ENCODE results near the gene AFF1.

The AFF1 gene

GRCh38 chr4:86970447-86971354 is 35.9 kb downstream of the AFF1 start:
- Histone ChIP-seq H3K9me3 (ENCODE audit: control insufficient read depth, insufficient read depth, low read length) (no peaks in the 10 kb centered on the region), H3K27me3 (ENCODE audit: control insufficient read depth, insufficient read depth, low read length) (no peaks in the 10 kb centered on the region), H3K27ac (ENCODE audit: low read length) (no peak overlapping the region), H3K4me3 (ENCODE audit: low read length) (no peak overlapping the region), H3K4me1 (ENCODE audit: control insufficient read depth, insufficient read depth, low read length) (peaks cover 7% of the 10 kb centered on the region; the same call in 1 of the 2 replicates), H3K36me3 (ENCODE audit: control insufficient read depth, insufficient read depth, low read length) (no peaks in the 10 kb centered on the region)
- no peak for DNase-seq (ENCODE audit: low read depth, low spot score)
- WGBS (ENCODE audit: insufficient coverage, insufficient read length), result no CpG with 5 or more reads among the region's 8 CpGs

GRCh38 chr4:86971355-86971683 is 36.5 kb downstream of the AFF1 start:
- Histone ChIP-seq H3K27ac (ENCODE audit: low read length) (no peak overlapping the region), H3K4me3 (ENCODE audit: low read length) (no peak overlapping the region), H3K27me3 (ENCODE audit: control insufficient read depth, insufficient read depth, low read length) (no peaks in the 10 kb centered on the region), H3K9me3 (ENCODE audit: control insufficient read depth, insufficient read depth, low read length) (no peaks in the 10 kb centered on the region), H3K4me1 (ENCODE audit: control insufficient read depth, insufficient read depth, low read length) (peaks cover 7% of the 10 kb centered on the region; the same call in 1 of the 2 replicates), H3K36me3 (ENCODE audit: control insufficient read depth, insufficient read depth, low read length) (no peaks in the 10 kb centered on the region)
- DNase-seq (ENCODE audit: low read depth, low spot score), result no peak

GRCh38 chr4:86972997-86973396 is 38.2 kb downstream of the AFF1 start:
- no peaks in the 10 kb centered on the region for H3K36me3 ChIP-seq (ENCODE audit: control insufficient read depth, insufficient read depth, low read length)
- DNase-seq (ENCODE audit: low read depth, low spot score), result no peak
- H3K9me3 ChIP-seq (ENCODE audit: control insufficient read depth, insufficient read depth, low read length), result no peaks in the 10 kb centered on the region
- H3K27ac ChIP-seq (ENCODE audit: low read length), result no peak overlapping the region
- H3K4me3 ChIP-seq (ENCODE audit: low read length), result no peak overlapping the region
- H3K27me3 ChIP-seq (ENCODE audit: control insufficient read depth, insufficient read depth, low read length), result no peaks in the 10 kb centered on the region
- peaks cover 7% of the 10 kb centered on the region; the same call in 1 of the 2 replicates for H3K4me1 ChIP-seq (ENCODE audit: control insufficient read depth, insufficient read depth, low read length)
- no CpG with 5 or more reads among the region's 3 CpGs for WGBS (ENCODE audit: insufficient coverage, insufficient read length)

GRCh38 chr4:86973668-86974067 is 38.9 kb downstream of the AFF1 start:
- no peaks in the 10 kb centered on the region for H3K27me3 ChIP-seq (ENCODE audit: control insufficient read depth, insufficient read depth, low read length)
- no CpG with 5 or more reads among the region's 4 CpGs for WGBS (ENCODE audit: insufficient coverage, insufficient read length)
- H3K36me3 ChIP-seq (ENCODE audit: control insufficient read depth, insufficient read depth, low read length), result no peaks in the 10 kb centered on the region
- no peak overlapping the region for H3K27ac ChIP-seq (ENCODE audit: low read length)
- H3K4me3 ChIP-seq (ENCODE audit: low read length), result no peak overlapping the region
- DNase-seq (ENCODE audit: low read depth, low spot score), result no peak
- H3K9me3 ChIP-seq (ENCODE audit: control insufficient read depth, insufficient read depth, low read length), result no peaks in the 10 kb centered on the region
- peaks cover 4% of the 10 kb centered on the region; the same call in 1 of the 2 replicates for H3K4me1 ChIP-seq (ENCODE audit: control insufficient read depth, insufficient read depth, low read length)

GRCh38 chr4:86974551-86974994 is 39.8 kb downstream of the AFF1 start:
- peaks cover 4% of the 10 kb centered on the region; the same call in 1 of the 2 replicates for H3K4me1 ChIP-seq (ENCODE audit: control insufficient read depth, insufficient read depth, low read length)
- H3K27me3 ChIP-seq (ENCODE audit: control insufficient read depth, insufficient read depth, low read length), result no peaks in the 10 kb centered on the region
- DNase-seq (ENCODE audit: low read depth, low spot score), result no peak
- WGBS (ENCODE audit: insufficient coverage, insufficient read length), result no CpG with 5 or more reads among the region's 8 CpGs
- no peak overlapping the region for H3K27ac ChIP-seq (ENCODE audit: low read length)
- no peaks in the 10 kb centered on the region for H3K36me3 ChIP-seq (ENCODE audit: control insufficient read depth, insufficient read depth, low read length)
- no peak overlapping the region for H3K4me3 ChIP-seq (ENCODE audit: low read length)
- H3K9me3 ChIP-seq (ENCODE audit: control insufficient read depth, insufficient read depth, low read length), result no peaks in the 10 kb centered on the region

GRCh38 chr4:86975927-86976326 is 41.1 kb downstream of the AFF1 start:
- no peak overlapping the region for H3K4me3 ChIP-seq (ENCODE audit: low read length)
- 100% methylated on average over 2 of the region's 2 CpGs for WGBS (ENCODE audit: insufficient coverage, insufficient read length)
- DNase-seq (ENCODE audit: low read depth, low spot score), result no peak
- H3K4me1 ChIP-seq (ENCODE audit: control insufficient read depth, insufficient read depth, low read length), result peaks cover 3% of the 10 kb centered on the region; the same call in 1 of the 2 replicates
- no peak overlapping the region for H3K27ac ChIP-seq (ENCODE audit: low read length)
- H3K27me3 ChIP-seq (ENCODE audit: control insufficient read depth, insufficient read depth, low read length), result no peaks in the 10 kb centered on the region
- H3K36me3 ChIP-seq (ENCODE audit: control insufficient read depth, insufficient read depth, low read length), result no peaks in the 10 kb centered on the region
- H3K9me3 ChIP-seq (ENCODE audit: control insufficient read depth, insufficient read depth, low read length), result no peaks in the 10 kb centered on the region

- H3K4me1 ChIP-seq (ENCODE audit: control insufficient read depth, insufficient read depth, low read length), result peaks cover 3% of the 10 kb centered on the region; the same call in 1 of the 2 replicates
- no peaks in the 10 kb centered on the region for H3K36me3 ChIP-seq (ENCODE audit: control insufficient read depth, insufficient read depth, low read length)
- H3K27me3 ChIP-seq (ENCODE audit: control insufficient read depth, insufficient read depth, low read length), result no peaks in the 10 kb centered on the region
- no peak for DNase-seq (ENCODE audit: low read depth, low spot score)
- no CpG with 5 or more reads among the region's 4 CpGs for WGBS (ENCODE audit: insufficient coverage, insufficient read length)
- H3K9me3 ChIP-seq (ENCODE audit: control insufficient read depth, insufficient read depth, low read length), result no peaks in the 10 kb centered on the region
- H3K27ac ChIP-seq (ENCODE audit: low read length), result no peak overlapping the region
- H3K4me3 ChIP-seq (ENCODE audit: low read length), result no peak overlapping the region
Observed at GRCh38 chr4:86976801-86977485, 42.1 kb downstream of the AFF1 start.

- no CpG with 5 or more reads among the region's 5 CpGs for WGBS (ENCODE audit: insufficient coverage, insufficient read length)
- Histone ChIP-seq H3K36me3 (ENCODE audit: control insufficient read depth, insufficient read depth, low read length) (no peaks in the 10 kb centered on the region), H3K27ac (ENCODE audit: low read length) (no peak overlapping the region), H3K4me3 (ENCODE audit: low read length) (no peak overlapping the region), H3K4me1 (ENCODE audit: control insufficient read depth, insufficient read depth, low read length) (peaks cover 3% of the 10 kb centered on the region; the same call in 1 of the 2 replicates), H3K9me3 (ENCODE audit: control insufficient read depth, insufficient read depth, low read length) (no peaks in the 10 kb centered on the region), H3K27me3 (ENCODE audit: control insufficient read depth, insufficient read depth, low read length) (no peaks in the 10 kb centered on the region)
- DNase-seq (ENCODE audit: low read depth, low spot score), result no peak
Observed at GRCh38 chr4:86977621-86978184, 42.9 kb downstream of the AFF1 start.

- Histone ChIP-seq H3K27me3 (ENCODE audit: control insufficient read depth, insufficient read depth, low read length) (no peaks in the 10 kb centered on the region), H3K36me3 (ENCODE audit: control insufficient read depth, insufficient read depth, low read length) (no peaks in the 10 kb centered on the region), H3K4me1 (ENCODE audit: control insufficient read depth, insufficient read depth, low read length) (no peaks in the 10 kb centered on the region), H3K4me3 (ENCODE audit: low read length) (no peak overlapping the region), H3K9me3 (ENCODE audit: control insufficient read depth, insufficient read depth, low read length) (no peaks in the 10 kb centered on the region), H3K27ac (ENCODE audit: low read length) (no peak overlapping the region)
- no CpG with 5 or more reads among the region's 2 CpGs for WGBS (ENCODE audit: insufficient coverage, insufficient read length)
- no peak for DNase-seq (ENCODE audit: low read depth, low spot score)
Observed at GRCh38 chr4:86978709-86979108, 43.9 kb downstream of the AFF1 start.

GRCh38 chr4:86980230-86980629 is 45.4 kb downstream of the AFF1 start:
- no peak overlapping the region for H3K27ac ChIP-seq (ENCODE audit: low read length)
- no peaks in the 10 kb centered on the region for H3K9me3 ChIP-seq (ENCODE audit: control insufficient read depth, insufficient read depth, low read length)
- no CpG with 5 or more reads among the region's 2 CpGs for WGBS (ENCODE audit: insufficient coverage, insufficient read length)
- DNase-seq (ENCODE audit: low read depth, low spot score), result no peak
- H3K4me1 ChIP-seq (ENCODE audit: control insufficient read depth, insufficient read depth, low read length), result no peaks in the 10 kb centered on the region
- no peaks in the 10 kb centered on the region for H3K36me3 ChIP-seq (ENCODE audit: control insufficient read depth, insufficient read depth, low read length)
- no peaks in the 10 kb centered on the region for H3K27me3 ChIP-seq (ENCODE audit: control insufficient read depth, insufficient read depth, low read length)
- H3K4me3 ChIP-seq (ENCODE audit: low read length), result no peak overlapping the region
